DMS53 treated with DMSO at 0.1 percent for 48 hours (cell line): ENCODE data around the gene MARK4.

ENCODE experiments used
- DNase-seq: peaks from one replicate; lab custom pipeline; 2025; ENCODE audit not compliant: unreplicated experiment; lab: John Stamatoyannopoulos, UW

The MARK4 gene

DNA sequence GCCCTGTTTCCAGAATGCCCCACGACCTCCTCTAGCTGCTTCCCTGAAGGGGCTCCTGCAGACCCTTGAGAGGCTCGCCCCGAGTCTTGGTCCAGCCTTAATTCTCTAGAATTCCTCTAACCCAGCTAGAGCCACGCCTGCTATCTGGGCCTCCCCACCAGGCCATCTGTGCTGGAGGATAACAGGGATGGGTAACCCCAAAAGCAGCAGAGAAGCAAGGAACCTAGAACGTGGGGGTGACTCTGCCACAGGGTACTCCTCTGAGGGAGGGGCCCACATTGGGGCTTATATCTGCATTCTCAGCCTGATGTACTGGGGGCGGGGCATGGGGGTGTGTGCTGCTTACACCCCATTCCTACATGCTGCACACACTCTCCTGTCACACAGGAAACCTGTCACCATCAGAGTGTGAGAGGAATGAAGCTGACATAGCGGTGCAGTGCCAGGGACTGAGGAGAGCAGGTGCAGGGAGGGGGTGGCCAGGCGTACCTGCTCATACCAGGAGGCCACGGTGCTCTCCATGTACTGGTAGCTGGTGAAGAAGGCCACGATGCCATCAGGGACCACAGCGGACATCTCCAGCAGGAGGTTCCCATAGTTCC lies 103.3 kb downstream of the MARK4 start:
- no peak for DNase-seq
